SK-N-SH (cell line): ENCODE data around the gene CPSF4. TPM values are rescaled to one million over a fixed set of nuclear protein-coding genes. Genes with fewer than 3 reads are reported as not detected.
A peak's percentile ranks its signal among the peaks of the same experiment; 100 is the strongest.

Experiments used
- CTCF ChIA-PET: fragments of 300-600, 350-600 bp; formaldehyde crosslinking; extraction: SDS; loops from one replicate; lab custom pipeline; 2021; lab: Yijun Ruan, JAX
- POLR2A ChIA-PET: fragments of 350-600 bp; sonication (Branson Sonifier 250); formaldehyde crosslinking; extraction: SDS; loops from one replicate; lab custom pipeline; 2020; ENCODE audit warnings: antibody characterized with exemption, inconsistent platforms; lab: Yijun Ruan, JAX
- DNase-seq: peaks from one replicate; pipeline ENCODE4 v3.0.0; 2012
- H2AFZ ChIP-seq: fragments of 200-600 bp; sonication (generic); 2 replicates; pipeline ENCODE4 v1.8.1; 2016; ENCODE audit warnings: antibody characterized with exemption, mild to moderate bottlenecking, low read depth
- H3F3A ChIP-seq: fragments of 200-600 bp; sonication (generic); replicated peaks from 2 replicates; pipeline ENCODE3; 2016; ENCODE audit warnings: antibody characterized with exemption, mild to moderate bottlenecking; ENCODE audit not compliant: insufficient read depth
- H3K27ac ChIP-seq, 2 experiments: fragments of 200-500 bp in 1 of 2; fragments of 200-600 bp in 1 of 2; sonication (Bioruptor generic) in 1 of 2; sonication (generic), shearing (Covaris generic) in 1 of 2; 2 replicates each; pipeline versions ENCODE4 v1.5.1 to v1.6.1; 2014 to 2016; ENCODE audit warnings: low read depth in 2 of 2, inconsistent platforms in 1 of 2, low read length in 1 of 2, mild to moderate bottlenecking in 1 of 2, mixed read lengths in 1 of 2
- H3K27me3 ChIP-seq: fragments of 200-600 bp; sonication (generic), shearing (Covaris generic); 2 replicates; pipeline ENCODE4 v1.6.1; 2016; ENCODE audit warnings: mixed run types; ENCODE audit not compliant: insufficient read depth
- H3K36me3 ChIP-seq, 2 experiments: fragments of 200-500 bp in 1 of 2; fragments of 200-600 bp in 1 of 2; sonication (Bioruptor generic) in 1 of 2; sonication (generic) in 1 of 2; replicated peaks in 1 of 2; 2 replicates each; pipeline versions ENCODE3 to v1.5.1; 2014 to 2016; ENCODE audit warnings: low read length in 1 of 2, mild to moderate bottlenecking in 1 of 2; ENCODE audit not compliant: insufficient read depth in 2 of 2, control insufficient read depth in 1 of 2
- H3K4me1 ChIP-seq, 2 experiments: fragments of 200-500 bp in 1 of 2; fragments of 200-600 bp in 1 of 2; sonication (Bioruptor generic) in 1 of 2; sonication (generic), shearing (Covaris generic) in 1 of 2; 2 replicates each; pipeline versions ENCODE4 v1.5.1 to v1.6.1; 2014 to 2016; ENCODE audit warnings: low read depth in 1 of 2, low read length in 1 of 2, mixed run types in 1 of 2; ENCODE audit not compliant: insufficient read depth in 2 of 2, control insufficient read depth in 1 of 2
- H3K4me2 ChIP-seq: fragments of 200-600 bp; sonication (generic), shearing (Covaris generic); 2 replicates; pipeline ENCODE4 v1.6.1; 2017; ENCODE audit warnings: mixed run types
- H3K4me3 ChIP-seq, 2 experiments: fragments of 200-500 bp in 1 of 2; fragments of 200-600 bp in 1 of 2; sonication (Bioruptor generic) in 1 of 2; sonication (generic), shearing (Covaris generic) in 1 of 2; 2 replicates each; pipeline versions ENCODE4 v1.5.1 to v1.8.1; 2014 to 2016; ENCODE audit warnings: low read depth in 2 of 2, inconsistent platforms in 1 of 2, low read length in 1 of 2, mild to moderate bottlenecking in 1 of 2, mixed read lengths in 1 of 2, moderate library complexity in 1 of 2
- H3K79me2 ChIP-seq: fragments of 200-600 bp; sonication (generic); 2 replicates; pipeline ENCODE4 v1.8.1; 2017; ENCODE audit warnings: mild to moderate bottlenecking; ENCODE audit not compliant: insufficient read depth
- H3K9ac ChIP-seq: fragments of 200-600 bp; sonication (generic); 2 replicates; pipeline ENCODE4 v1.6.1; 2017; ENCODE audit warnings: mixed run types
- H3K9me2 ChIP-seq: fragments of 200-600 bp; sonication (generic); 2 replicates; pipeline ENCODE4 v1.6.1; 2017; ENCODE audit warnings: mixed run types
- H3K9me3 ChIP-seq: fragments of 200-600 bp; sonication (generic); 2 replicates; pipeline ENCODE4 v1.6.1; 2017; ENCODE audit warnings: mixed run types, mild to moderate bottlenecking, moderate library complexity
- H4K20me1 ChIP-seq: fragments of 200-600 bp; sonication (generic); 2 replicates; pipeline ENCODE4 v1.6.1; 2017; ENCODE audit warnings: mild to moderate bottlenecking, mixed run types; ENCODE audit not compliant: insufficient read depth
- ELF1 ChIP-seq: IDR thresholded peaks from 2 replicates; pipeline ENCODE4 v1.4.0; 2012
- EZH2phosphoT487 ChIP-seq: fragments of 200-600 bp; sonication (generic); IDR thresholded peaks from 2 replicates; pipeline ENCODE4 v1.6.1; 2017; ENCODE audit warnings: low read depth, mixed run types, mild to moderate bottlenecking, antibody characterized with exemption, moderate library complexity, borderline replicate concordance
- RAD21 ChIP-seq: IDR thresholded peaks from 2 replicates; pipeline ENCODE4 v1.6.1; 2012; ENCODE audit warnings: mild to moderate bottlenecking, low read length
- RFX5 ChIP-seq: IDR thresholded peaks from 2 replicates; pipeline ENCODE4 v1.6.1; 2012; ENCODE audit warnings: mild to moderate bottlenecking, improper control_type of control experiment, low read length
- TCF12 ChIP-seq: IDR thresholded peaks from 2 replicates; pipeline ENCODE4 v1.4.0; 2012
- TEAD4 ChIP-seq: IDR thresholded peaks from 2 replicates; pipeline ENCODE4 v1.4.0; 2012; ENCODE audit warnings: mild to moderate bottlenecking, borderline replicate concordance; ENCODE audit not compliant: insufficient read depth
- WGBS: methylation state at CpG from one replicate; pipeline ENCODE4 v1.1.6; 2017; ENCODE audit warnings: low lambda C conversion rate; 5-methylcytosine and 5-hydroxymethylcytosine counted together
- polyA plus RNA-seq, 3 experiments: library from polyadenylated mRNA; depleted of rRNA; stranded (reverse); fragments of >200 nt; gene quantifications; 2 replicates each; pipeline ENCODE4 v1.2.3, GENCODE V29; 2012
- TF ChIP-seq, protein P1 (sequence below): IDR thresholded peaks from 2 replicates; pipeline ENCODE4 v1.4.0; 2012; ENCODE audit warnings: low read depth, borderline replicate concordance
- TF ChIP-seq, protein P2 (sequence below): IDR thresholded peaks from 2 replicates; pipeline ENCODE4 v1.4.0; 2012; ENCODE audit warnings: low read depth
- TF ChIP-seq, protein P3 (sequence below): fragments of 150-350 bp; IDR thresholded peaks from 2 replicates; pipeline ENCODE4 v1.6.1; 2017; ENCODE audit warnings: antibody characterized with exemption, low read length, low read depth, borderline replicate concordance
- TF ChIP-seq, protein P4 (sequence below): fragments of 150-350 bp; IDR thresholded peaks from 2 replicates; pipeline ENCODE4 v1.6.1; 2016; ENCODE audit warnings: mild to moderate bottlenecking, low read depth, low read length
- TF ChIP-seq, protein P5 (sequence below): IDR thresholded peaks from 2 replicates; pipeline ENCODE4 v1.6.1; 2012; ENCODE audit warnings: mild to moderate bottlenecking, low read depth, low read length, moderate library complexity
- TF ChIP-seq, protein P6 (sequence below): fragments of 200-600 bp; sonication (generic); IDR thresholded peaks from 2 replicates; pipeline ENCODE4 v1.6.1; 2017; ENCODE audit warnings: antibody characterized with exemption, mild to moderate bottlenecking, moderate library complexity

CPSF4 gene
- polyA plus RNA-seq, 1 of the 3 experiments (the other 2 are of a cell fraction): 101 TPM

DNA sequence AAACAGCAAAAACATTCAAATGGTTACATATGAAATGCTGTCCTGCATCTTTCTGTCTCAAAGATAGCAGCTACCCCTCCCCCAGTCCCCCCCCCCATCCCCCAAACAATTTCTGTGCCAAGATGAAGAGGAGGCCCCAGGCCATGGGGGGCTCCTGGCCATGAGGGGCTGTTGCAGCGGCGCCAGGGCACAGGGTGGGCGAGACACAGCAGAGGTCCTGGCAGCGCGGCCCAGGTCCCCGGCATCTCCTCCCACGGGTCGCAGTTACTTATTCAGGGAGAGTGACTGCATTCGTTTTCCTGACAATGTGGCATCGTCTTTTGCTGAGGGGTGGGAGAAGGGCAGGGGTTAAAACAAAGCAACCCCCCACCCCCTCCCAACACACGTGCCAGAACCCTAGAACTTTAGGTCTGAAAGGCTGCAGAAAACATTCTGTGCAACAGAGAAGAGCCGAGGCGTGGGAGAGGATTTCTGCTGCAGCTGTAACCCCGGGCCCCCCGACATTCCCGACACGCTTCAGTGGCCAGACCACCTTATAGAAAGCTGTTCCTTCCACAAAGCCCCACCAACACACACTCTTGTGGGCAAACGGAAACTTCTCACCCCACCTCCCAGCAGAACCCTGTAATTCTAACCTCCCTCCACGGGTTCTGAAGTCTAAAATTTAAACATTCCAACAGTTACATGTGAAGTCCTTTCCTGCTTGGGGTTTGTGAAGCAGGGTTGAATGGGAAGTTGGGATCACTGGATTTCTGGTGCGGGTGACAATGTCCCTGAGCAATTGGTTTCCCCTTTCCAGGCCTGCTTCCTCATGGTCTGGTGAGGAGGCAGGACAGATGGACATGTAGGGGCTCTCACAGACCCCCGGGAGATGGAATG, 42.1 kb upstream of the CPSF4 start:
- ChIA-PET CTCF (interaction anchor here (1.2 kb wide), 1 partner anchor 10 kb away, joined by 3 read pairs; no protein-coding TSS in a partner anchor), POLR2A (interaction anchor here (10.2 kb wide), 1 partner anchor 11 kb away, joined by 102 read pairs; the partner anchor contains the start of genes BUD31 and PDAP1)

More for the DNA sequence above, 42.1 kb upstream of the CPSF4 start:
- H3K4me3 ChIP-seq: no peak overlapping the region
- peaks cover 49 to 69% of the 10 kb centered on the region in 2 experiments for H3K36me3 ChIP-seq
- peak overlapping the region in 1 of 2 experiments; percentile 3; a peak in 2 of 4 replicates for H3K27ac ChIP-seq
- DNase-seq: no peak
- peaks cover 0 to 17% of the 10 kb centered on the region in 2 experiments; a peak in 1 of 4 replicates for H3K4me1 ChIP-seq
- H3K9ac ChIP-seq: no peak overlapping the region
- WGBS: 90% methylated on average over 21 of the region's 21 CpGs
- H2AFZ ChIP-seq: no peak overlapping the region
- TF ChIP-seq TCF12 (no peak), TEAD4 (no peak), RAD21 (no peak), EZH2phosphoT487 (no peak), RFX5 (no peak), ELF1 (no peak)
- TF ChIP-seq, protein P1, sequence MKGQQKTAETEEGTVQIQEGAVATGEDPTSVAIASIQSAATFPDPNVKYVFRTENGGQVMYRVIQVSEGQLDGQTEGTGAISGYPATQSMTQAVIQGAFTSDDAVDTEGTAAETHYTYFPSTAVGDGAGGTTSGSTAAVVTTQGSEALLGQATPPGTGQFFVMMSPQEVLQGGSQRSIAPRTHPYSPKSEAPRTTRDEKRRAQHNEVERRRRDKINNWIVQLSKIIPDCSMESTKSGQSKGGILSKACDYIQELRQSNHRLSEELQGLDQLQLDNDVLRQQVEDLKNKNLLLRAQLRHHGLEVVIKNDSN: no peak
- TF ChIP-seq, protein P2, sequence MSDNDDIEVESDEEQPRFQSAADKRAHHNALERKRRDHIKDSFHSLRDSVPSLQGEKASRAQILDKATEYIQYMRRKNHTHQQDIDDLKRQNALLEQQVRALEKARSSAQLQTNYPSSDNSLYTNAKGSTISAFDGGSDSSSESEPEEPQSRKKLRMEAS: no peak
- TF ChIP-seq, protein P3, sequence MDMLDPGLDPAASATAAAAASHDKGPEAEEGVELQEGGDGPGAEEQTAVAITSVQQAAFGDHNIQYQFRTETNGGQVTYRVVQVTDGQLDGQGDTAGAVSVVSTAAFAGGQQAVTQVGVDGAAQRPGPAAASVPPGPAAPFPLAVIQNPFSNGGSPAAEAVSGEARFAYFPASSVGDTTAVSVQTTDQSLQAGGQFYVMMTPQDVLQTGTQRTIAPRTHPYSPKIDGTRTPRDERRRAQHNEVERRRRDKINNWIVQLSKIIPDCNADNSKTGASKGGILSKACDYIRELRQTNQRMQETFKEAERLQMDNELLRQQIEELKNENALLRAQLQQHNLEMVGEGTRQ: no peak
- TF ChIP-seq, protein P4, sequence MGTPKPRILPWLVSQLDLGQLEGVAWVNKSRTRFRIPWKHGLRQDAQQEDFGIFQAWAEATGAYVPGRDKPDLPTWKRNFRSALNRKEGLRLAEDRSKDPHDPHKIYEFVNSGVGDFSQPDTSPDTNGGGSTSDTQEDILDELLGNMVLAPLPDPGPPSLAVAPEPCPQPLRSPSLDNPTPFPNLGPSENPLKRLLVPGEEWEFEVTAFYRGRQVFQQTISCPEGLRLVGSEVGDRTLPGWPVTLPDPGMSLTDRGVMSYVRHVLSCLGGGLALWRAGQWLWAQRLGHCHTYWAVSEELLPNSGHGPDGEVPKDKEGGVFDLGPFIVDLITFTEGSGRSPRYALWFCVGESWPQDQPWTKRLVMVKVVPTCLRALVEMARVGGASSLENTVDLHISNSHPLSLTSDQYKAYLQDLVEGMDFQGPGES: no peak
- TF ChIP-seq, protein P5, sequence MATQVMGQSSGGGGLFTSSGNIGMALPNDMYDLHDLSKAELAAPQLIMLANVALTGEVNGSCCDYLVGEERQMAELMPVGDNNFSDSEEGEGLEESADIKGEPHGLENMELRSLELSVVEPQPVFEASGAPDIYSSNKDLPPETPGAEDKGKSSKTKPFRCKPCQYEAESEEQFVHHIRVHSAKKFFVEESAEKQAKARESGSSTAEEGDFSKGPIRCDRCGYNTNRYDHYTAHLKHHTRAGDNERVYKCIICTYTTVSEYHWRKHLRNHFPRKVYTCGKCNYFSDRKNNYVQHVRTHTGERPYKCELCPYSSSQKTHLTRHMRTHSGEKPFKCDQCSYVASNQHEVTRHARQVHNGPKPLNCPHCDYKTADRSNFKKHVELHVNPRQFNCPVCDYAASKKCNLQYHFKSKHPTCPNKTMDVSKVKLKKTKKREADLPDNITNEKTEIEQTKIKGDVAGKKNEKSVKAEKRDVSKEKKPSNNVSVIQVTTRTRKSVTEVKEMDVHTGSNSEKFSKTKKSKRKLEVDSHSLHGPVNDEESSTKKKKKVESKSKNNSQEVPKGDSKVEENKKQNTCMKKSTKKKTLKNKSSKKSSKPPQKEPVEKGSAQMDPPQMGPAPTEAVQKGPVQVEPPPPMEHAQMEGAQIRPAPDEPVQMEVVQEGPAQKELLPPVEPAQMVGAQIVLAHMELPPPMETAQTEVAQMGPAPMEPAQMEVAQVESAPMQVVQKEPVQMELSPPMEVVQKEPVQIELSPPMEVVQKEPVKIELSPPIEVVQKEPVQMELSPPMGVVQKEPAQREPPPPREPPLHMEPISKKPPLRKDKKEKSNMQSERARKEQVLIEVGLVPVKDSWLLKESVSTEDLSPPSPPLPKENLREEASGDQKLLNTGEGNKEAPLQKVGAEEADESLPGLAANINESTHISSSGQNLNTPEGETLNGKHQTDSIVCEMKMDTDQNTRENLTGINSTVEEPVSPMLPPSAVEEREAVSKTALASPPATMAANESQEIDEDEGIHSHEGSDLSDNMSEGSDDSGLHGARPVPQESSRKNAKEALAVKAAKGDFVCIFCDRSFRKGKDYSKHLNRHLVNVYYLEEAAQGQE: no peak
- TF ChIP-seq, protein P6, sequence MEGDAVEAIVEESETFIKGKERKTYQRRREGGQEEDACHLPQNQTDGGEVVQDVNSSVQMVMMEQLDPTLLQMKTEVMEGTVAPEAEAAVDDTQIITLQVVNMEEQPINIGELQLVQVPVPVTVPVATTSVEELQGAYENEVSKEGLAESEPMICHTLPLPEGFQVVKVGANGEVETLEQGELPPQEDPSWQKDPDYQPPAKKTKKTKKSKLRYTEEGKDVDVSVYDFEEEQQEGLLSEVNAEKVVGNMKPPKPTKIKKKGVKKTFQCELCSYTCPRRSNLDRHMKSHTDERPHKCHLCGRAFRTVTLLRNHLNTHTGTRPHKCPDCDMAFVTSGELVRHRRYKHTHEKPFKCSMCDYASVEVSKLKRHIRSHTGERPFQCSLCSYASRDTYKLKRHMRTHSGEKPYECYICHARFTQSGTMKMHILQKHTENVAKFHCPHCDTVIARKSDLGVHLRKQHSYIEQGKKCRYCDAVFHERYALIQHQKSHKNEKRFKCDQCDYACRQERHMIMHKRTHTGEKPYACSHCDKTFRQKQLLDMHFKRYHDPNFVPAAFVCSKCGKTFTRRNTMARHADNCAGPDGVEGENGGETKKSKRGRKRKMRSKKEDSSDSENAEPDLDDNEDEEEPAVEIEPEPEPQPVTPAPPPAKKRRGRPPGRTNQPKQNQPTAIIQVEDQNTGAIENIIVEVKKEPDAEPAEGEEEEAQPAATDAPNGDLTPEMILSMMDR: no peak
- H3K27me3 ChIP-seq: no peaks in the 10 kb centered on the region
- H3K79me2 ChIP-seq: peaks cover 25% of the 10 kb centered on the region; the same call in 1 of the 2 replicates
- no peak overlapping the region for H3K4me2 ChIP-seq
- H3K9me3 ChIP-seq: no peaks in the 10 kb centered on the region
- H3K9me2 ChIP-seq: no peaks in the 10 kb centered on the region
- peaks cover 60% of the 10 kb centered on the region for H4K20me1 ChIP-seq
- H3F3A ChIP-seq: peaks cover 74% of the 10 kb centered on the region
